ENCODE data around the gene EFNB1. TPM values are rescaled to one million over a fixed set of nuclear protein-coding genes. Genes with fewer than 3 reads are reported as not detected.

EFNB1 gene
- total and polyA plus RNA-seq, 2 of the 4 experiments (the other 2 are of a cell fraction): 17.9 to 26.8 TPM

GRCh38 chrX:68824565-68825125 lies 4.2 kb upstream of the EFNB1 start:
- no peaks in the 10 kb centered on the region for H3K79me1 ChIP-seq (ENCODE audit: low read depth in 1 of 2, low read length in 2 of 2)
- no peaks in the 10 kb centered on the region for H3K36me3 ChIP-seq (ENCODE audit: control insufficient read depth, insufficient read depth, low read length)
- dilution Hi-C loops (cut with HindIII; ENCODE audit: low sequenced_read_pairs, unreplicated experiment): no loop called here
- H3K27me3 ChIP-seq (ENCODE audit: control insufficient read depth, insufficient read depth, low read length): peaks cover 33% of the 10 kb centered on the region
- no peaks in the 10 kb centered on the region for H3K4me1 ChIP-seq (ENCODE audit: control insufficient read depth, insufficient read depth, low read length)
- H2BK5ac ChIP-seq (ENCODE audit: low read depth, low read length, poor library complexity, severe bottlenecking): no peak overlapping the region
- H4K8ac ChIP-seq (ENCODE audit: low read depth in 2 of 2, low read length in 2 of 2): no peak overlapping the region
- H3K4me2 ChIP-seq (ENCODE audit: low read depth, low read length): no peak overlapping the region
- H3K18ac ChIP-seq (ENCODE audit: low read depth, low read length): no peak overlapping the region
- H3K9me1 ChIP-seq (ENCODE audit: insufficient read depth, low read length): no peaks in the 10 kb centered on the region
- BruUV-seq (replicated peaks): no TSS peak
- no peak overlapping the region for H3K56ac ChIP-seq (ENCODE audit: extremely low read depth, insufficient read depth, low read length)
- H3K14ac ChIP-seq (replicated peaks; ENCODE audit: low read depth, low read length): no peak overlapping the region
- POLR2A ChIA-PET (ENCODE audit: unreplicated experiment): no interaction called here
- H4K20me1 ChIP-seq (ENCODE audit: insufficient read depth, low read length): no peaks in the 10 kb centered on the region
- no peak overlapping the region for H3K23ac ChIP-seq (ENCODE audit: low read depth, low read length)
- no peak overlapping the region for H4K91ac ChIP-seq (ENCODE audit: insufficient read depth, low read depth, low read length)
- H2AK9ac ChIP-seq (replicated peaks; ENCODE audit: low read depth, low read length, poor library complexity): no peak overlapping the region
- TF ChIP-seq, protein P1, sequence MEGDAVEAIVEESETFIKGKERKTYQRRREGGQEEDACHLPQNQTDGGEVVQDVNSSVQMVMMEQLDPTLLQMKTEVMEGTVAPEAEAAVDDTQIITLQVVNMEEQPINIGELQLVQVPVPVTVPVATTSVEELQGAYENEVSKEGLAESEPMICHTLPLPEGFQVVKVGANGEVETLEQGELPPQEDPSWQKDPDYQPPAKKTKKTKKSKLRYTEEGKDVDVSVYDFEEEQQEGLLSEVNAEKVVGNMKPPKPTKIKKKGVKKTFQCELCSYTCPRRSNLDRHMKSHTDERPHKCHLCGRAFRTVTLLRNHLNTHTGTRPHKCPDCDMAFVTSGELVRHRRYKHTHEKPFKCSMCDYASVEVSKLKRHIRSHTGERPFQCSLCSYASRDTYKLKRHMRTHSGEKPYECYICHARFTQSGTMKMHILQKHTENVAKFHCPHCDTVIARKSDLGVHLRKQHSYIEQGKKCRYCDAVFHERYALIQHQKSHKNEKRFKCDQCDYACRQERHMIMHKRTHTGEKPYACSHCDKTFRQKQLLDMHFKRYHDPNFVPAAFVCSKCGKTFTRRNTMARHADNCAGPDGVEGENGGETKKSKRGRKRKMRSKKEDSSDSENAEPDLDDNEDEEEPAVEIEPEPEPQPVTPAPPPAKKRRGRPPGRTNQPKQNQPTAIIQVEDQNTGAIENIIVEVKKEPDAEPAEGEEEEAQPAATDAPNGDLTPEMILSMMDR (conservative IDR thresholded peaks at IDR 0.05; ENCODE audit: low read depth, low read length): no peak
- TF ChIP-seq CEBPB (IDR thresholded peaks at IDR 0.05; ENCODE audit: low read depth, low read length) (no peak), MXI1 (IDR thresholded peaks at IDR 0.05; ENCODE audit: borderline replicate concordance, low read depth, low read length) (no peak)
- no peak for ATAC-seq (ENCODE audit: low read depth)
- in situ Hi-C loops (cut with MboI; ENCODE audit: low sequenced_read_pairs): loop anchor here (5.0 to 25.0 kb wide), 4 partner anchors 213 to 560 kb away; no protein-coding TSS in a partner anchor
- H3K9me3 ChIP-seq (ENCODE audit: control insufficient read depth, insufficient read depth, low read length): no peaks in the 10 kb centered on the region
- no peak overlapping the region for H3K4ac ChIP-seq (ENCODE audit: low read depth, low read length)
- H2AK5ac ChIP-seq (ENCODE audit: low read depth, low read length): no peak overlapping the region
- CTCF ChIA-PET: no interaction called here
- no peak overlapping the region for H3K9ac ChIP-seq (ENCODE audit: low read depth, low read length)
- no peak overlapping the region for H2BK120ac ChIP-seq (ENCODE audit: low read depth, low read length)
- H3K4me3 ChIP-seq (ENCODE audit: insufficient read depth, low read depth, low read length): no peak overlapping the region
- no CpG with 5 or more reads among the region's 5 CpGs for WGBS, 2 experiments (ENCODE audit: extremely low coverage in 2 of 2, insufficient read length in 1 of 2)
- intact Hi-C loops (cut with micrococcal nuclease): loop anchor here (5.0 kb wide), 3 partner anchors 793 to 1273 kb away; partner anchors contain the start of gene EDA
- H3K27ac ChIP-seq (ENCODE audit: insufficient read depth, low read length): no peak overlapping the region
- H2BK15ac ChIP-seq (ENCODE audit: low read depth, low read length): no peak overlapping the region
- no peak overlapping the region for H2BK20ac ChIP-seq (ENCODE audit: low read depth, low read length)
- H2AFZ ChIP-seq (replicated peaks; ENCODE audit: low read length, poor library complexity): no peak overlapping the region
- no peak for DNase-seq
- H4K5ac ChIP-seq (ENCODE audit: low read depth, low read length): no peak overlapping the region
